HG02623 (cell line): ENCODE measurements around the gene SCYL3.

Source experiments
- ATAC-seq: cut with Tn5 transposase; IDR thresholded peaks from one replicate; pipeline ENCODE4 v1.9.1; 2021; ENCODE audit warnings: moderate library complexity; ENCODE audit not compliant: unreplicated experiment

Gene SCYL3

GRCh38 chr1:169899519-169900217, 6.0 kb upstream of the SCYL3 start:
- ATAC-seq, result no peak

GRCh38 chr1:169896013-169896412, 2.3 kb upstream of the SCYL3 start:
- no peak for ATAC-seq

- ATAC-seq, result no peak
Measured at GRCh38 chr1:169894424-169895145, 889 bp upstream of the SCYL3 start.

- ATAC-seq, result no peak
Measured at GRCh38 chr1:169892927-169893644, 610 bp downstream of the SCYL3 start.

- no peak for ATAC-seq
Measured at GRCh38 chr1:169892176-169892926, 1.3 kb downstream of the SCYL3 start.

GRCh38 chr1:169891539-169891885, 2.2 kb downstream of the SCYL3 start:
- no peak for ATAC-seq

- ATAC-seq, result no peak
Measured at GRCh38 chr1:169890761-169891538, 2.7 kb downstream of the SCYL3 start.

- ATAC-seq, result no peak
Measured at GRCh38 chr1:169889871-169890270, 3.8 kb downstream of the SCYL3 start.

GRCh38 chr1:169886931-169887330, 6.8 kb downstream of the SCYL3 start:
- ATAC-seq, result no peak

- ATAC-seq, result no peak
Measured at GRCh38 chr1:169886422-169886821, 7.3 kb downstream of the SCYL3 start.

- no peak for ATAC-seq
Measured at GRCh38 chr1:169885207-169885606, 8.5 kb downstream of the SCYL3 start.

- no peak for ATAC-seq
Measured at GRCh38 chr1:169884634-169885033, 9.1 kb downstream of the SCYL3 start.

GRCh38 chr1:169882039-169882511, 11.6 kb downstream of the SCYL3 start:
- ATAC-seq, result no peak

- ATAC-seq, result no peak
Measured at GRCh38 chr1:169879034-169879840, 14.5 kb downstream of the SCYL3 start.

- ATAC-seq, result no peak
Measured at GRCh38 chr1:169878498-169878897, 15.2 kb downstream of the SCYL3 start.

- no peak for ATAC-seq
Measured at GRCh38 chr1:169877800-169878491, 15.8 kb downstream of the SCYL3 start.

GRCh38 chr1:169874229-169874628, 19.5 kb downstream of the SCYL3 start:
- no peak for ATAC-seq

GRCh38 chr1:169873582-169874199, 20.0 kb downstream of the SCYL3 start:
- ATAC-seq, result no peak

- no peak for ATAC-seq
Measured at GRCh38 chr1:169872906-169873305, 20.8 kb downstream of the SCYL3 start.
